HCT116 (cell line): ENCODE measurements around the gene PPP4R3C. TPM values are rescaled to one million over a fixed set of nuclear protein-coding genes. Genes with fewer than 3 reads are reported as not detected.

ENCODE experiments used
- ATAC-seq: fragments of 200-7000 bp; cut with Tn5 transposase; 2 replicates; pipeline ENCODE4 v1.9.1; 2020; ENCODE audit warnings: mild to moderate bottlenecking, moderate library complexity
- BruUV-seq: library from RNA; stranded (reverse); fragments of 400-500 nt; replicated peaks from 2 replicates; lab custom pipeline; 2021; lab: Mats Ljungman, UMichigan
- CTCF ChIA-PET: fragments of 300-600 bp; sonication (Branson Sonifier 250); formaldehyde crosslinking; loops from one replicate; lab custom pipeline; 2021; ENCODE audit warnings: antibody characterized with exemption; lab: Charles Lee
- POLR2A ChIA-PET: fragments of 300-600, 350-600 bp; sonication (Branson Sonifier 250); formaldehyde crosslinking; loops from one replicate; lab custom pipeline; 2021; ENCODE audit warnings: antibody characterized with exemption; lab: Charles Lee
- RAD21 ChIA-PET, 2 experiments: fragments of 300-600 bp; sonication (Branson Sonifier 250); formaldehyde crosslinking; loops; one replicate each; lab custom pipeline; 2023; ENCODE audit warnings: low total read pairs in 2 of 2; ENCODE audit not compliant: uncharacterized antibody in 2 of 2, unreplicated experiment in 2 of 2, low non-redundant PET in 1 of 2; lab: Charles Lee
- DNase-seq: peaks from one replicate; pipeline ENCODE4 v3.0.0-alpha.2; 2010; ENCODE audit warnings: low read depth, low spot score
- H2AFZ ChIP-seq: fragments of 200-600 bp; shearing (Covaris generic), sonication (generic); 2 replicates; pipeline ENCODE4 v1.6.1; 2017; ENCODE audit warnings: low read depth, mixed run types, mixed read lengths, antibody characterized with exemption, low read length; ENCODE audit not compliant: poor library complexity, severe bottlenecking
- H3K27ac ChIP-seq: 2 replicates; pipeline ENCODE4 v1.5.1; 2012; ENCODE audit warnings: low read depth, low read length
- H3K27me3 ChIP-seq: fragments of 200-600 bp; sonication (generic); 2 replicates; pipeline ENCODE4 v1.6.1; 2016; ENCODE audit warnings: mixed run types, low read length, mixed read lengths; ENCODE audit not compliant: insufficient read depth
- H3K36me3 ChIP-seq, 2 experiments: fragments of 200-500 bp in 1 of 2; fragments of 200-600 bp in 1 of 2; sonication (Bioruptor generic) in 1 of 2; sonication (generic) in 1 of 2; 2 replicates each; pipeline versions ENCODE4 v1.5.1 to v1.6.1; 2014 to 2016; ENCODE audit warnings: low read length in 2 of 2, inconsistent platforms in 1 of 2, mixed read lengths in 1 of 2, mixed run types in 1 of 2; ENCODE audit not compliant: insufficient read depth in 2 of 2, control insufficient read depth in 1 of 2
- H3K4me1 ChIP-seq, 2 experiments: fragments of 200-600 bp in 1 of 2; sonication (generic) in 1 of 2; 2 replicates each; pipeline versions ENCODE4 v1.5.1 to v1.6.1; 2012 to 2017; ENCODE audit warnings: low read length in 2 of 2, inconsistent platforms in 1 of 2, mild to moderate bottlenecking in 1 of 2, mixed read lengths in 1 of 2, mixed run types in 1 of 2, moderate library complexity in 1 of 2; ENCODE audit not compliant: insufficient read depth in 2 of 2, control insufficient read depth in 1 of 2
- H3K4me2 ChIP-seq: fragments of 200-600 bp; sonication (generic); 2 replicates; pipeline ENCODE4 v1.6.1; 2017; ENCODE audit warnings: mixed run types, low read length, mixed read lengths
- H3K4me3 ChIP-seq, 2 experiments: fragments of 200-600 bp in 1 of 2; sonication (generic) in 1 of 2; replicated peaks in 1 of 2; 2 replicates each; pipeline ENCODE4 v1.5.1; 2011 to 2016; ENCODE audit warnings: low read length in 2 of 2, control low read depth in 1 of 2, low read depth in 1 of 2, mild to moderate bottlenecking in 1 of 2, mixed read lengths in 1 of 2, mixed run types in 1 of 2
- H3K79me2 ChIP-seq: fragments of 200-600 bp; sonication (generic); 2 replicates; pipeline ENCODE4 v1.6.1; 2017; ENCODE audit warnings: mild to moderate bottlenecking, mixed run types, low read length, moderate library complexity, mixed read lengths; ENCODE audit not compliant: insufficient read depth
- H3K9ac ChIP-seq: fragments of 200-600 bp; sonication (generic); 2 replicates; pipeline ENCODE4 v1.6.1; 2016; ENCODE audit warnings: low read length, mixed read lengths
- H3K9me2 ChIP-seq: fragments of 200-600 bp; sonication (generic), shearing (Covaris generic); 2 replicates; pipeline ENCODE4 v1.6.1; 2017; ENCODE audit warnings: mixed run types, mild to moderate bottlenecking, moderate library complexity; ENCODE audit not compliant: insufficient read depth
- H3K9me3 ChIP-seq, 2 experiments: fragments of 200-500 bp in 1 of 2; fragments of 200-600 bp in 1 of 2; sonication (Bioruptor generic) in 1 of 2; sonication (generic) in 1 of 2; 2 replicates each; pipeline ENCODE4 v1.6.1; 2014 to 2017; ENCODE audit warnings: low read length in 2 of 2, mixed read lengths in 2 of 2, inconsistent platforms in 1 of 2, low read depth in 1 of 2, mild to moderate bottlenecking in 1 of 2, mixed run types in 1 of 2, moderate library complexity in 1 of 2; ENCODE audit not compliant: control insufficient read depth in 1 of 2, insufficient read depth in 1 of 2
- H4K20me1 ChIP-seq: fragments of 200-600 bp; sonication (generic), shearing (Covaris generic); 2 replicates; pipeline ENCODE4 v1.6.1; 2017; ENCODE audit warnings: mixed run types, mild to moderate bottlenecking, moderate library complexity; ENCODE audit not compliant: insufficient read depth
- ATF3 ChIP-seq: IDR thresholded peaks from 2 replicates; pipeline ENCODE4 v1.6.1; 2012
- SP1 ChIP-seq: IDR thresholded peaks from 2 replicates; pipeline ENCODE4 v1.6.1; 2012; ENCODE audit warnings: low read depth
- ZNF274 ChIP-seq: fragments of 200-500 bp; sonication (Bioruptor generic); IDR thresholded peaks from 2 replicates; pipeline ENCODE4 v1.6.1; 2014; ENCODE audit warnings: mild to moderate bottlenecking, low read depth, low read length, inconsistent platforms
- intact Hi-C: fragments of 100-400 bp; cut with micrococcal nuclease; formaldehyde crosslinking; loops from 2 replicates; pipeline ENCODE4 v1.10.0; 2022
- total RNA-seq: library from RNA; stranded (reverse); gene quantifications from one replicate; pipeline ENCODE4 v1.2.1, GENCODE V29; 2021; ENCODE audit not compliant: unreplicated experiment
- TF ChIP-seq, protein P1 (sequence below): IDR thresholded peaks from 2 replicates; pipeline ENCODE4 v1.6.1; 2012
- TF ChIP-seq, protein P2 (sequence below): IDR thresholded peaks from 2 replicates; pipeline ENCODE4 v1.6.1; 2011; ENCODE audit warnings: mild to moderate bottlenecking, low read length, moderate library complexity; ENCODE audit not compliant: insufficient replicate concordance; ENCODE audit errors: extremely low read depth

Gene PPP4R3C
- total RNA-seq, 1 experiment from 2014 or later = not detected

DNA sequence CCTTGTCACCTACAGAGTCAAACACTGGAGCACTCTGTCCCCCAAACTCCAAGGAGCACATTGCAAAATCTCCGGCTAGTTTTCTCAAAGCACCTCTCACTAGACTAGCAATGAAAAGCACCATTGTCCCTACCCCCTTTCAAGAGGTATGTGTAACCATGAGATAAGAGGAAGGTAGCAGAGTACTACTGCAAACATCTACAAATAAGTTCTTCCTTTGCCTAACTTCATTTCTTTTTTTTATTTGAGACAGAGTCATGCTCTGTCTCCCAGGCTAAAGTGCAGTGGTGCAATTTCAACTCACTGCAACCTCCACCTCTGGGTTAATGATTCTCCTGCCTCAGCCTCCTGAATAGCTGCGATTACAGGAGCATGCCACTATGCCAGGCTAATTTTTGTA lies 17.7 kb downstream of the PPP4R3C start:
- TF ChIP-seq ZNF274 (no peak), SP1 (no peak), ATF3 (no peak)
- TF ChIP-seq, protein P1, sequence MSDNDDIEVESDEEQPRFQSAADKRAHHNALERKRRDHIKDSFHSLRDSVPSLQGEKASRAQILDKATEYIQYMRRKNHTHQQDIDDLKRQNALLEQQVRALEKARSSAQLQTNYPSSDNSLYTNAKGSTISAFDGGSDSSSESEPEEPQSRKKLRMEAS = no peak
- TF ChIP-seq, protein P2, sequence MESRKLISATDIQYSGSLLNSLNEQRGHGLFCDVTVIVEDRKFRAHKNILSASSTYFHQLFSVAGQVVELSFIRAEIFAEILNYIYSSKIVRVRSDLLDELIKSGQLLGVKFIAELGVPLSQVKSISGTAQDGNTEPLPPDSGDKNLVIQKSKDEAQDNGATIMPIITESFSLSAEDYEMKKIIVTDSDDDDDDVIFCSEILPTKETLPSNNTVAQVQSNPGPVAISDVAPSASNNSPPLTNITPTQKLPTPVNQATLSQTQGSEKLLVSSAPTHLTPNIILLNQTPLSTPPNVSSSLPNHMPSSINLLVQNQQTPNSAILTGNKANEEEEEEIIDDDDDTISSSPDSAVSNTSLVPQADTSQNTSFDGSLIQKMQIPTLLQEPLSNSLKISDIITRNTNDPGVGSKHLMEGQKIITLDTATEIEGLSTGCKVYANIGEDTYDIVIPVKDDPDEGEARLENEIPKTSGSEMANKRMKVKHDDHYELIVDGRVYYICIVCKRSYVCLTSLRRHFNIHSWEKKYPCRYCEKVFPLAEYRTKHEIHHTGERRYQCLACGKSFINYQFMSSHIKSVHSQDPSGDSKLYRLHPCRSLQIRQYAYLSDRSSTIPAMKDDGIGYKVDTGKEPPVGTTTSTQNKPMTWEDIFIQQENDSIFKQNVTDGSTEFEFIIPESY = no peak
- TF ChIP-seq, all 23 proteins: peak for 0
- POLR2A ChIA-PET = no interaction called here
- no peak overlapping the region for H2AFZ ChIP-seq
- H3K4me2 ChIP-seq = no peak overlapping the region
- H3K27ac ChIP-seq = no peak overlapping the region
- H3K9me2 ChIP-seq = no peaks in the 10 kb centered on the region
- ATAC-seq (no peak), DNase-seq (no peak)
- no peak overlapping the region for H3K4me3 ChIP-seq
- no TSS peak for BruUV-seq
- no peaks in the 10 kb centered on the region for H3K27me3 ChIP-seq
- H3K36me3 ChIP-seq = no peaks in the 10 kb centered on the region
- no peaks in the 10 kb centered on the region for H3K4me1 ChIP-seq
- H4K20me1 ChIP-seq = no peaks in the 10 kb centered on the region
- H3K9ac ChIP-seq = no peak overlapping the region
- RAD21 ChIA-PET = no interaction called here
- H3K79me2 ChIP-seq = no peaks in the 10 kb centered on the region
- no peaks in the 10 kb centered on the region for H3K9me3 ChIP-seq
- intact Hi-C loops = loop anchor here (10.0 kb wide), 1 partner anchor 661 kb away; no protein-coding TSS in a partner anchor
- CTCF ChIA-PET = no interaction called here
